ENCODE results near the gene FYN.

GRCh38 chr6:111825439-111826086 lies 47.7 kb downstream of the FYN start:
- TF ChIP-seq CTCF (optimal IDR thresholded peaks at IDR 0.05 in 1 of 3, IDR thresholded peaks at IDR 0.05 in 1 of 3, conservative IDR thresholded peaks at IDR 0.05 in 1 of 3; ENCODE audit: extremely low read depth in 1 of 3, insufficient read depth in 2 of 3, low read length in 3 of 3) (no peak), EZH2 (IDR thresholded peaks at IDR 0.05; ENCODE audit: low read length) (no peak)
